ENCODE measurements around the gene KRTAP10-1. TPM values are rescaled to one million over a fixed set of nuclear protein-coding genes. Genes with fewer than 3 reads are reported as not detected.
"Not testable (repeated sequence)": the region's sequence is repeated elsewhere in the genome, so short reads cannot be mapped to it uniquely, and the experiment has no call there.

KRTAP10-1 gene
- total RNA-seq, 1 donor = not detected

GRCh38 chr21:44552136-44552535 is 12.1 kb upstream of the KRTAP10-1 start:
- DNase-seq (ENCODE audit: low read depth) = no peak
- TF ChIP-seq CTCF (IDR thresholded peaks at IDR 0.05; ENCODE audit: insufficient read depth, low read length) = no peak
- no peak overlapping the region for H3K4me3 ChIP-seq (ENCODE audit: low read depth, low read length)

DNA sequence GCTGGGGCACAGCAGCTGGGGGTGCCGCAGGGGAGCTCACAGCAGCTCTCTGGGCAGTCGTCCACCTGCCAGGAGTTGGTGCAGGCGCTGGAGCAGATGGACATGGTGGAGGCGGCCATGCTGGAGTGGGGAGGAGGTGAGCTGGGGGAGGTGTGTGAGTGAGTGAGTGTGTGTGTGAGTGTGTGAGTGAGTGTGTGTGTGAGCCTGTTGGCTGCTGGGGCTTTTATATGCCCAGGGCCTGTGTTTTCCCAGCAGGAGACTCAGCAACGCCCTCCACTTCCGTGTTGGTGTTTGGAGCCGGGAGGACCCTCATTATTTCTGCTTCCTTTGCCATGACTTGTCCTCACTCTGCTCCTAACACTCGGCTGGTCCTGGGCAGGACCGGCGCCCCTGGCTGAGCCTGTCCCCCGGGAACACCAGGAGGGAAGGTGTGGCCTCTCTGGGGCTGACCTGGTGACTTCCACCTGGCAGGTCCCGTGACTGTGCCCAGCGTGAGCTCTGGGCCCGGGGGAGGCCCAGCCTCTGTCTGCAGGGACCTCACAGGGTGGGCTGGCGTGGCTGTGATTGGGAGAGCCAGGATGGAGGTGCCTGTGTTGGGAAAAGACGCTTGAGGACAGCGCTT is 11.5 kb upstream of the KRTAP10-1 start, which contains the start of gene KRTAP10-2:
Gene KRTAP10-2 (minus strand): TSS at position 166 of the 622 bp plus-strand sequence. CDS start 47 bp downstream, at position 119.
- no peak within 1 kb of the TSS for H3K4me3 ChIP-seq (ENCODE audit: low read depth, low read length)
- no peak for TF ChIP-seq CTCF (IDR thresholded peaks at IDR 0.05; ENCODE audit: insufficient read depth, low read length)
- DNase-seq (ENCODE audit: low read depth) = no peak

DNA sequence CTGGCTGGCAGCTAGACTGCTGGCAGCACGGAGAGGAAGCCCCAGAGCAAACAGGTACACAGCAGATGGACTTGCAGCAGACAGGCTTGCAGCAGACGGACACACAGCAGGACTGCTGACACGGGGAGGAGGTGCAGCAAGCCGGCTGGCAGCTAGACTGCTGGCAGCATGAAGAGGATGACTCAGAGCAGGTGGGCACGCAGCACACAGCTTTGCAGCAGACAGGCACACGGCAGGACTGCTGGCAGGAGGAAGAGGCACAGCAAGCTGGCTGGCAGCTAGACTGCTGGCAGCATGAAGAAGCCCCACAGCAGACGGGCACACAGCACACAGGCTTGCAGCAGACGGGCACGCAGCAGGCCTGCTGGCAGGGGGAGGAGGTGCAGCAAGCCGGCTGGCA is 10.8 kb upstream of the KRTAP10-1 start:
- no peak overlapping the region for H3K4me3 ChIP-seq (ENCODE audit: low read depth, low read length)
- TF ChIP-seq CTCF (IDR thresholded peaks at IDR 0.05; ENCODE audit: insufficient read depth, low read length) = no peak
- DNase-seq (ENCODE audit: low read depth) = no peak

DNA sequence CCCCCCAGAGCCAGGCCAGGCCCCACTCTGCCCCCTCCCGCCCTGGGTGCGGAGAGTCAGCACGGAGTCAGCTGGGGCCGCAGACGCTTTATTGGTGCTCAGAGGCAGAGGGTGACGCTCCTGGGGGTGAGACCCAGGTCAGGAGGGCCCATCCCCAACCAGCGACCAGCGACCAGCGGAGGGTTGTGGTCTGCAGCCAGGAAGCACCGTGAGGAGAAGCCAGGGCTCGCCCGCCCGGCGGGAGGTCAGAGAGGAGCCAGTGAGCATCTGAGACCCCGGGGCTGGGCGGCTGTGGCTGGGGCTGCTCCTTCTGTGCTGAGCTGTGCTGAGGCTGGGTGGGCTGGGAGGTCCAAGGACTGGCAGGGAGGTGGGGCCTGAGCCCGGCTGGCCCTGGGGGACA is 10.3 kb upstream of the KRTAP10-1 start:
- H3K4me3 ChIP-seq (ENCODE audit: low read depth, low read length); DNase-seq (ENCODE audit: low read depth): not testable (repeated sequence)

- DNase-seq (ENCODE audit: low read depth) = no peak
- TF ChIP-seq CTCF (IDR thresholded peaks at IDR 0.05; ENCODE audit: insufficient read depth, low read length) = no peak
- no peak overlapping the region for H3K4me3 ChIP-seq (ENCODE audit: low read depth, low read length)
Measured at GRCh38 chr21:44549525-44550211, 9.7 kb upstream of the KRTAP10-1 start.

DNA sequence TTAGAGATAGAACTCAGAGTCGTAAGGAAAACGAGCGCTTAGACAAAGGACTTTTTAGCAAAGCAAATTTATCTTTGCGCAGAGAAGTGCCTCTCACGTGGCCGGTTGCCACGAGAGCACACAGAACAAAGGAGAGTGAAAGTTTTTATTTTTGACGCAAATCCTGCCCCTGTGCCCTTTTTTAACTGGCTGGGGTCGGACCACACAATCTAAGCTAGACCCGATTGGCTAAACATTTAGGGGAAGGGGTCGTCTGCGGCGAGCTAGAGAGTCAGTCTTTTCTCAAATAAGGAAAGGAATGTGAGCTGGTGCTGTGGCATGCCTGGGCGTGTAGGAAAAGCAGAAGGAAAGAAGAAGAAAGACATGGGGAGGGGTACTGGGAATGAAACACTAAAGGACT is 8.9 kb upstream of the KRTAP10-1 start:
- no peak overlapping the region for H3K4me3 ChIP-seq (ENCODE audit: low read depth, low read length)
- peak; percentile 6 for DNase-seq (ENCODE audit: low read depth)
- no peak for TF ChIP-seq CTCF (IDR thresholded peaks at IDR 0.05; ENCODE audit: insufficient read depth, low read length)

GRCh38 chr21:44548381-44548780 is 8.4 kb upstream of the KRTAP10-1 start:
- no peak for TF ChIP-seq CTCF (IDR thresholded peaks at IDR 0.05; ENCODE audit: insufficient read depth, low read length)
- no peak for DNase-seq (ENCODE audit: low read depth)
- H3K4me3 ChIP-seq (ENCODE audit: low read depth, low read length) = no peak overlapping the region
